Stimulated activated CD4-positive, alpha-beta T cell treated with anti-CD3 and anti-CD28 coated beads, Interleukin-2, amount 100 ng/mL, for 48 hours (primary cell): ENCODE data around the gene FRAS1.
"Not testable (repeated sequence)": the region's sequence is repeated elsewhere in the genome, so short reads cannot be mapped to it uniquely, and the experiment has no call there.

Source experiments
- DNase-seq, 2 donors: peaks; one replicate each; pipeline ENCODE4 v3.0.0-alpha.2; 2020

The FRAS1 gene

GRCh38 chr4:78297116-78297800, 240.1 kb downstream of the FRAS1 start:
- DNase-seq = no peak

- DNase-seq = no peak
Measured at GRCh38 chr4:78298618-78299017, 241.5 kb downstream of the FRAS1 start.

DNA sequence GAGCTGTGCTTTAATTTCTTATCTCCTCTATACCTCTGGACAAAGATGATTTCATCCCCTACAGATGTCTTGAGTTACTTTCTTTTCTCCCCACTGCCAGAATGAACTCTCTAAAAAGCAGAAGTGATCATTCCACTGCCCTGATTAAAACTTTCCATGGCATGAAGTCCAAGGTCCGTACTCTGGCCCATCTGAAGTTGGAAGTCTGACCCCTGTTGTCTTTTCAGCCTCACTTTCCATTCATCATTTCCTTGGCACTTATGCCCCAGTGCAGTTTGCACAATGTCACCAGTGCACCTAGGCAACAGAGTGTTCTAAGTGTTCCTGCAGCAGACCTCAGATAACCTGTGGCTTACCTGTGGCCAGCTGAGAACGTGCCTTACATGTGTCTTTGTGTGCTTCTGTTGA, 242.4 kb downstream of the FRAS1 start:
- no peak for DNase-seq

DNA sequence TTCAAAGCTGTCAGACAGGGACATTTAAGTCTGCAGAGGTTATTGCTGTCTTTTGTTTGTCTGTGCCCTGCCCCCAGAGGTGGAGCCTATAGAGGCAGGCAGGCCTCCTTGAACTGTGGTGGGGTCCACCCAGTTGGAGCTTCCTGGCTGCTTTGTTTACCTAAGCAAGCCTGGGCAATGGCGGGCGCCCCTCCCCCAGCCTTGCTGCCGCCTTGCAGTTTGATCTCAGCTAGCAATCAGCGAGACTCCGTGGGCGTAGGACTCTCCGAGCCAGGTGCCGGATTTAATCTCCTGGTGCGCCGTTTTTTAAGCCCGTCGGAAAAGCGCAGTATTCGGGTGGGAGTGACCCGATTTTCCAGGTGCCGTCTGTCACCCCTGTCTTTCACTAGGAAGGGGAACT, 250.1 kb downstream of the FRAS1 start:
- not testable (repeated sequence) for DNase-seq

DNA sequence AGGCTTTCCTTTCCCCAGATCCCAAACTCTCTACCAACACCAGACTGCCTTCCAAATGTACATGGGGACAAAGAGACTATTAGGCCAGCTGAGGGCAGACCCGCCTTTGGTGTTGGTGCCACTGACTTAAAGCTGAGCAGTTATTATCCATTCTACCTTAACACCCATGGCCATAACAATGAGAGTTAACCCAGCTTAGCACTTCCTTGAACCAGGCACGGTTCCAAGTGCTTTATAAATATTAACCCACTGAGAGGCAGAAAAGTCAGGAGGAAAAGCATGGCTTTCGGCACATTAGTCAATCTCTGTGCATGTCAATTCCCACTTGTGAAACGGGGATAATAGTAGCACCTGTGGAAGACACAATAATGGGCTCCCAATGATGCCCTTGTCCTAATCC, 251.4 kb downstream of the FRAS1 start:
- no peak for DNase-seq

GRCh38 chr4:78309352-78309751, 252.2 kb downstream of the FRAS1 start:
- DNase-seq = no peak

GRCh38 chr4:78310007-78310739, 253.1 kb downstream of the FRAS1 start:
- DNase-seq = no peak

DNA sequence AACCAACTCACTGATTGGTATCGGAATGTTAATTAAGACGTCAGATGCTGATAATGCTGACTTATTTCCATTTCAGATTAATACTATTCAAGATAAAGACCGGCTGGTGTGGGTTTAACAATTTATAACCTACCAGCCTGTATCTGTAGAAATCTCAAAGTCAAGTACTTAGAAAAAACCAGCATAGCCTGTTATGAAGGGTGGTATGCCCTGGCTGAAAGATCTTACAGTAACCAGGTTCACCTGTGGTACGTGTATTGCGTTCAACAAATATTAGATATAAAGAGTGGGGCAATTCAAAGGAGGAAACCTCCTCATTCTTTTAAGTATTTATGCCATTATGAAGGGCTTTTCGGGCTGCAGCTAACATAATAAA, 253.6 kb downstream of the FRAS1 start:
- DNase-seq = no peak

- no peak for DNase-seq
Measured at GRCh38 chr4:78311306-78311705, 254.2 kb downstream of the FRAS1 start.

DNA sequence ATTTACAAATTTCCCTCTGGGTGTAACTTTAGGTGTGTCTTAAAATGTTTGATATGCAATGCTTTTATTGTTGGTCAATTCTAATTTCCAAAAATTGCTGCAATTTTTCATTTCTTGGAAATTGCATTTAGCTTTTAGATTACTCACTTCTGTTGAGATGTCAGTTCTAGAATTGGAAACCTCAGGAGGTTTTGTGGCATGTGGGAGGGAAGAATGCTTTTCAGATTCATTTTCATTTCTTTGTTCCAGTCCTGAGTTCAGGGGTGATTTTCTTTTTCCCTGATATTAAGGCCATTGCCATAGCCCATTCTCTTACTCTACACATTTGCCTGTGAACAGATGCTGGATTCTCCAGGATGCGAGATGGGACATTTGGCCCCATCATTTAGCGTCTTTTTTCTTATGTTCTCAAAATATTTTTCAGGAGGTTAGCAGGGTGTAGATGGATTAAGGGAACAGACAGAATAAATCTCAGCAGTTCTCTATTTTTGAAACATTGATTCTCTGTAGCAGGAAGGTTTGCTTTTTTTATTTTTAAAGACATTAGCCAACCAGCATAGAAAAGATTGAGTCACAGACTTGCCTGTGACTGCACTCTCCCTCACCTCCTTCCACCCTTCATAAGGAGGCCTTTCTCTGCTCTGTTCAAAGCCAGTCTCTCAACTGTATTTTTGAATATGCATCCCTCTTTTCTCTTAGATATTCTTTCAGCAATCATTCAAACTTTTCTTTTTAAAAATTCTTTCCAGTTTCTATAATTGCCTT, 256.0 kb downstream of the FRAS1 start:
- no peak for DNase-seq

GRCh38 chr4:78313754-78314120, 256.6 kb downstream of the FRAS1 start:
- no peak for DNase-seq

DNA sequence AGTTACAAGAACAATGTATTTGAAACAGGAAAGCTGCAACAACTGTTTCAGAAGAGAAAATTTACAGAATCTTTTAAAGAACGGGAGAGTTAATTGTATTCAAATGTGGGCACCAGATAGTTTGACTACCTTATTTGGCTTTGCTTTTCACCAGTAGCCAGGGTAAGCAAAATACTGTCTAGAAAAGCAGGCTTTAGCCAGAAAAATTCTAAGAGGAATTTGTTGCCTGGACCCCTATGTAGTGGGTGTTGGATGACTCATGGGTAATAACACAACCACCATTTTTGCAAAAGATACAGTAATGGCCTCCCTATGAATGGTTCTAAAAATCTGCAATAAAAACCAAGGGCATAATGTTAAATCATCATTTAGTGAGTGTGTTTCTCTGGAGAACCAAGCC, 261.0 kb downstream of the FRAS1 start:
- no peak for DNase-seq

- no peak for DNase-seq
Measured at GRCh38 chr4:78320349-78320935, 263.3 kb downstream of the FRAS1 start.

DNA sequence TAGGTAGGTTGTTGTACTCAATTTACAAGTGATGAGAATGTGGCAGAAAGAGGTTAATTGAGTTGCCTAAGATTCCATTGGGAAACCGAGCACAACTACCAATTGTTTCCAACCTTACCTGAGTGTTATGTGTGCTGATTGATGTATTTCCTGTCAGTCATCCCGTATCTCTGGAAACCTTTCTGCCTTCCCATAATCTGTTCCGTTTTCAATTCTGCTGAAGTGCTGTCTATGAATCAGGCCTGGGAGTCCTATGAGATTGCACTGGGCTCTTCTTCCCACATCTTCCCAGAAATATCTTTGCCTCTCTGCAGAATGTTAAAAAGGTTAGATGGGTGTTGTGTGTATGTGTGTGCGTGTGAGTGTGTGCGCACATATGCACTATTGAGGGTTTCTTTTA, 264.9 kb downstream of the FRAS1 start:
- DNase-seq = no peak

GRCh38 chr4:78323439-78323838, 266.3 kb downstream of the FRAS1 start:
- DNase-seq = no peak

DNA sequence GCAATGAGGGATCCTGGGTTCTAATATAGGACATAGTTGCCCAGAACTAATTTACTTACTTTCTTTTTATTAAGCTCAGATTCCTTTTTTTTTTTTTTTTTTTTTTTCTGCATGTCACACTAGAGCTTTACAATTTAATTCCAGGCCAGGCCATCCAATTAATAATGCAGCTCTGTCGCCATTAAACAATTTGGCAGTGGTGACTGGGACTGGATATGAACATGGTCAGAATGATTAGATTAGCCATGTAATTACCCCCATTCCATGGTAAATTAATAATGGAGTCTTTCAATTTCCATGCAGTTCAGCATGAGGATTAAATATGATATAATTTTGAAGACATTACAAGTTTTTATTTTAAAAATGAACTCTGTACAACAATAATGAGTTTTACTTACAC, 267.5 kb downstream of the FRAS1 start:
- no peak for DNase-seq

- no peak for DNase-seq
Measured at GRCh38 chr4:78325271-78326157, 268.4 kb downstream of the FRAS1 start.

DNA sequence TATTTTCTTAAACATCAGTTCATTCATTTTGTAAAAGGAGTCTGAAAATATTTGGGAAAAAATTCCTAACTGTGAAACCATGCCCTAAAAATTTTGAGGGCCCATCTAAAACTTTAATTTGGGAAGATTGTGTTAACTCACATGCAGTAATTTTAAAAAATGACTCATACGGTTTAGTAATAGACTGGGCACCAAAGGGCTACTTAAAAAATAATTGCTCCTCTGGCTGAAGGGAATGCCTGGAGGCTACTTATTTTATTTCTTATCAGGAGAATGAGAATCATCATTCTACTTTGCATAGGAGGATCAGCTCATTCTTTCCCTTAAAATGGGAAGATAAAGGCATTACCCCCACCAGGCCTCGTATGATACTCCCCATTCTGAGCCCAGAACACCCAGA, 271.5 kb downstream of the FRAS1 start:
- not testable (repeated sequence) for DNase-seq

- DNase-seq = no peak
Measured at GRCh38 chr4:78331186-78331585, 274.1 kb downstream of the FRAS1 start.

DNA sequence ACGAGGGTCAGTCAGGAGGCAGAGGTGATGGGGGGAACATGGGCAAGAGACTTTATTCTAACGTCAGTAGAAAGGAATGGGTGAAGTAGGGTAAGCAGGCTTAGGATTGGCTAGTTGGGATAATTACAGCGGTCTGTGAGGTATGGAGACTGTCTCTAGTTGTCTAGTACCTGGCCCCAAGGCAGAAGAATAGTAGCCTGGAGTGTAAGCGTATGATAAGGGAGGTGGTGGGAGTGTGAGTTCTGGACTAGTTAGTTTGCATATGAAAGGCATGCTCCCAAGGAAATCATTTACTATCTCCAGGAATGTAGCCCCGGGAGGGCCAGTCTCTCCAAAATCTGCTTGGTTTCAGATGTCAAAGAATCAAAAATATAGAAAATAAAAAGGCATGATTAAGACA, 274.8 kb downstream of the FRAS1 start:
- DNase-seq = no peak

DNA sequence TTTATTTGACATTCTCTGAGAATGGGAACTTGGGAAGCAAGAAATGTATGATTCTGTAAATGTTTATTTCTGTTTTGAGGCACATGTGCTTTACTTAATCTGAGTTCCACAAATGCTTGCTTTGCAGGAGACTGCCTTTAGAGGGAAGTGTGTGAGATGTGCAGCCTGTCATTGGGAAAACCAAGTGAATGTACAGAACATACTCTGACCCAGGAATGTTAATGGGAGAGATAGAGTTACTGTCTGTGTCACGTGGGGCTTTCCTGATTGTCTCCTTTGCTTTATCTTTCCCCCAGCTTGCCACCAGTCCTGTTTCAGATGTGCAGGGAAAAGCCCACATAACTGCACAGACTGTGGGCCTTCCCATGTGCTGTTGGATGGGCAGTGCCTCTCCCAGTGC, 275.9 kb downstream of the FRAS1 start:
- no peak for DNase-seq

DNA sequence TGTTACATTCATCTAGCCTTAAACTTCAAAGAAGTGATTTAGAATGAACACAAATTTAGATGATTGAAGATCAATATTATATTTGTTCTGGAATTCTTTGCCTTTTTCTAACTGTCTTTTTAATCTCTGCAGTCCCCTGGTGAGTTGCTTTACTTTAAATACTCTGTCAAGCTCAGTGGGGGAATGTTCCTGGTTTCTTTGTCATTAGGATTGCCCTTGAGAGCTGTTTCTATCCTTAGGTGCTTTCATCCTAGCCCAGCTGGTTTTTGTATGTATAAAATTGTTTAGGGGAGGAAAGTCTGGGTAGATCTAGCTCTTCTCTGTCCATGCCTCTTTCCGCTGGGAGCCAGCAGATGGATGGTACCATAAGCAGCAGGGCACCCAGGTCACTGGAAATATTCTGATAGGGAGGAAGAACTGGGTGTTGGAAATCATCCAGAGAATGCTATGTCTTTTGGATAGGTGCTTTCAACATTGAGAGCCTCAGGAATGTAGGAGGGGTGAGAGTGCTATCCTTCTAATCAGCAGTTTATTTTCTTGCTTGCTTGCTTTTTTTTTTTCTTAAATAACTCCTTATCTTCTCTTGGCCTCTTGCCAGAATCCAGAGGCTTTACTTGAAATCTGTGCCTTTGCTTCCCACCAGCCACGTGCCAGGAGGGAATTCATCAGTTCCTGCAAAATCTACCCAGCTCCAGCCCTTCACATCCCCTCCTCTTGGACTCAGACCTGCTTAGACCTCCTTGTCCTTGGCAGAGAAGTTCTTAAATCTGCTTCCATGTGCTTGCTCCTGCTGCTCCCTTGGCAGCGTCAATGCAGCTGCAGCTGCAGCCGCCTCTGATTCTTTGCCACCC, 279.2 kb downstream of the FRAS1 start:
- no peak for DNase-seq
